HG03066 (cell line): Measurements from ENCODE around the gene ECHDC3.

Experiments used
- ATAC-seq: cut with Tn5 transposase; IDR thresholded peaks from one replicate; pipeline ENCODE4 v1.9.1; 2021; ENCODE audit warnings: low read depth; ENCODE audit not compliant: unreplicated experiment

ECHDC3 gene

DNA sequence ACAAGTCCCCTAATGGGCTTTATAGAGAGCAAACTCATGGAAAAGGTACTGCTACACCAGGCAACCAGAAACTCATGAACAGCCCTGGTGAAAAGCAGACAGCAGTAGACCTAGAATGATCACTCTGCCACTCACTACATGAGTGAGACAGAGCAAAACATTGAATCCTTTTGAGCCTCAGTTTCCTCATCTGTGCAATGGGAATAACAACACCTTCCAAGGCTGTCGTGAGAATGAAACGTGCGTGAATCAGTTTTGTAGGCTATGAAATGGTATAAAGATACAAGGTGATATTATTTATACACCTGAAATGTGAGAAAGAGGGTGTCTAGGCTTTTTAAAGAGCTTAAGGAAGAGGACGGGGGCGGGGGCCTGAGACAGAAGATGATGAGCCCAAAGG is 66.6 kb downstream of the ECHDC3 start:
- no peak for ATAC-seq

GRCh38 chr10:11810313-11810766 is 68.2 kb downstream of the ECHDC3 start:
- no peak for ATAC-seq

- no peak for ATAC-seq
Observed at GRCh38 chr10:11810973-11811372, 68.8 kb downstream of the ECHDC3 start.

DNA sequence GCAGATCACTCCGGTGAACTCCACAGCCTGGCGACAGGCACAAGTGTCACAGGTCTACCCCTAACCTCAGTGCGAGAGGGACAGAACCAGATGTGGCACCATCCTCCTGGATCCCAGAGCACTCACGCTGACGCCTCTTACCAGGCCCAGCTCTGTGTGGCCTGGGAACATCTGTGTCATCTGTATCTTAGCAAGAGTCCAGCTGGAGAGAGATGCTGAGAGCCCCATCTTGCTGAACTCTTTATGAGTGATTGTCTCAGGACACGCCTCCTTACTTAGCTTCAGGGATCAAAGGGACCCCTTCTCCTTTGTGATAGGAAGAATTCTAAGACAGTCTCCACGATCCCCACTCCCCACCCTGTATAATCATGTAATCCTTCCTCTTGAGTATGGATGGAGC is 71.0 kb downstream of the ECHDC3 start:
- ATAC-seq, result no peak
